HepG2 (cell line): ENCODE measurements around the gene IL17C. TPM values are rescaled to one million over a fixed set of nuclear protein-coding genes. Genes with fewer than 3 reads are reported as not detected.

Experiments used
- FOXO1 ChIP-seq: sonication (generic); formaldehyde crosslinking; IDR thresholded peaks from 2 replicates; pipeline ENCODE4 v1.4.0; 2020; ENCODE audit warnings: missing genetic modification reagents
- HOMEZ ChIP-seq: IDR thresholded peaks from 2 replicates; pipeline ENCODE4 v1.6.1; 2016; ENCODE audit warnings: low read depth
- IKZF4 ChIP-seq: sonication (generic); formaldehyde crosslinking; IDR thresholded peaks from 2 replicates; pipeline ENCODE4 v1.5.1; 2020; ENCODE audit warnings: borderline replicate concordance, mild to moderate bottlenecking, low read depth, missing genetic modification reagents; ENCODE audit errors: not compliant biosample characterization
- KDM6A ChIP-seq: IDR thresholded peaks from 2 replicates; pipeline ENCODE4 v1.6.1; 2016; ENCODE audit warnings: low read depth
- KLF11 ChIP-seq: IDR thresholded peaks from 2 replicates; pipeline ENCODE4 v1.6.1; 2016; ENCODE audit warnings: missing compliant biosample characterization
- KLF16 ChIP-seq, 2 experiments: sonication (generic) in 1 of 2; formaldehyde crosslinking in 1 of 2; IDR thresholded peaks; 2 replicates each; pipeline versions ENCODE4 v1.6.1 to v1.8.0; 2016 to 2023; ENCODE audit warnings: missing genetic modification reagents in 2 of 2, missing compliant biosample characterization in 1 of 2
- PAWR ChIP-seq: sonication (generic); formaldehyde crosslinking; IDR thresholded peaks from 2 replicates; pipeline ENCODE4 v1.4.0; 2020; ENCODE audit warnings: missing genetic modification reagents, mild to moderate bottlenecking, borderline replicate concordance
- SMC3 ChIP-seq: IDR thresholded peaks from 2 replicates; pipeline ENCODE4 v1.6.1; 2011; ENCODE audit warnings: low read length, improper control_type of control experiment
- SMYD3 ChIP-seq: sonication (generic); formaldehyde crosslinking; IDR thresholded peaks from 2 replicates; pipeline ENCODE4 v1.8.1; 2023; ENCODE audit warnings: mild to moderate bottlenecking, missing genetic modification reagents
- SP5 ChIP-seq: IDR thresholded peaks from 2 replicates; pipeline ENCODE4 v1.6.1; 2016; ENCODE audit warnings: low read depth, borderline replicate concordance
- TERF1 ChIP-seq: sonication (generic); formaldehyde crosslinking; IDR thresholded peaks from 2 replicates; pipeline ENCODE4 v1.8.0; 2022; ENCODE audit warnings: mild to moderate bottlenecking, missing genetic modification reagents, moderate library complexity
- TSC22D2 ChIP-seq: sonication (generic); formaldehyde crosslinking; IDR thresholded peaks from 2 replicates; pipeline ENCODE4 v1.5.1; 2020; ENCODE audit warnings: missing genetic modification reagents, mild to moderate bottlenecking, borderline replicate concordance
- USF2 ChIP-seq, 2 experiments: sonication (generic) in 1 of 2; formaldehyde crosslinking in 1 of 2; IDR thresholded peaks; 2 replicates each; pipeline versions ENCODE4 v1.5.1 to v1.6.1; 2011 to 2020; ENCODE audit warnings: borderline replicate concordance in 1 of 2, low read depth in 1 of 2, low read length in 1 of 2, mild to moderate bottlenecking in 1 of 2, missing genetic modification reagents in 1 of 2, moderate library complexity in 1 of 2
- ZFP36L1 ChIP-seq: sonication (generic); formaldehyde crosslinking; IDR thresholded peaks from 2 replicates; pipeline ENCODE4 v1.8.0; 2022; ENCODE audit warnings: mild to moderate bottlenecking, missing genetic modification reagents, moderate library complexity
- ZNF17 ChIP-seq: sonication (generic); formaldehyde crosslinking; IDR thresholded peaks from 2 replicates; pipeline ENCODE4 v1.5.0; 2020; ENCODE audit warnings: mild to moderate bottlenecking, missing genetic modification reagents
- ZNF3 ChIP-seq: IDR thresholded peaks from 2 replicates; pipeline ENCODE4 v1.7.0; 2017; ENCODE audit warnings: inconsistent platforms
- ZNF616 ChIP-seq: sonication (generic); formaldehyde crosslinking; IDR thresholded peaks from 2 replicates; pipeline ENCODE4 v1.5.0; 2020; ENCODE audit warnings: low read depth, mild to moderate bottlenecking, missing genetic modification reagents
- ZNF720 ChIP-seq: sonication (generic); formaldehyde crosslinking; IDR thresholded peaks from 2 replicates; pipeline ENCODE4 v1.4.0; 2020; ENCODE audit warnings: missing genetic modification reagents
- ZSCAN21 ChIP-seq: sonication (generic); formaldehyde crosslinking; IDR thresholded peaks from 2 replicates; pipeline ENCODE4 v1.8.0; 2022; ENCODE audit warnings: mild to moderate bottlenecking, missing genetic modification reagents, moderate library complexity, borderline replicate concordance
- polyA plus RNA-seq, 8 experiments: library from polyadenylated mRNA; depleted of rRNA in 3 of 8; stranded (reverse) in 7 of 8; unstranded in 1 of 8; fragments of >200 nt; fragmentation: Illumina TruSeq in 4 of 8; extraction: Trizol in 4 of 8; gene quantifications; 2 replicates each; pipeline versions ENCODE4 v1.2.1 to v1.2.3, GENCODE V29; 2011 to 2016; ENCODE audit warnings: low read depth in 4 of 8, missing spikeins in 1 of 8, mixed read lengths in 1 of 8; ENCODE audit not compliant: insufficient read depth in 1 of 8
- total RNA-seq, 5 experiments: library from RNA; depleted of rRNA; stranded (reverse); fragments of >200 nt; fragmentation: Illumina TruSeq; extraction: Trizol; gene quantifications; 2 replicates each; pipeline ENCODE4 v1.2.3, GENCODE V29; 2016; ENCODE audit warnings: low read depth in 1 of 5
- TF ChIP-seq, protein P1 (sequence below): sonication (generic); formaldehyde crosslinking; IDR thresholded peaks from 2 replicates; pipeline ENCODE4 v1.5.0; 2020; ENCODE audit warnings: mild to moderate bottlenecking, missing genetic modification reagents, borderline replicate concordance

IL17C gene
- total and polyA plus RNA-seq, 2 of the 13 experiments (the other 11 are each of a cell fraction or from before 2014, with no cell fraction given) = not detected

DNA sequence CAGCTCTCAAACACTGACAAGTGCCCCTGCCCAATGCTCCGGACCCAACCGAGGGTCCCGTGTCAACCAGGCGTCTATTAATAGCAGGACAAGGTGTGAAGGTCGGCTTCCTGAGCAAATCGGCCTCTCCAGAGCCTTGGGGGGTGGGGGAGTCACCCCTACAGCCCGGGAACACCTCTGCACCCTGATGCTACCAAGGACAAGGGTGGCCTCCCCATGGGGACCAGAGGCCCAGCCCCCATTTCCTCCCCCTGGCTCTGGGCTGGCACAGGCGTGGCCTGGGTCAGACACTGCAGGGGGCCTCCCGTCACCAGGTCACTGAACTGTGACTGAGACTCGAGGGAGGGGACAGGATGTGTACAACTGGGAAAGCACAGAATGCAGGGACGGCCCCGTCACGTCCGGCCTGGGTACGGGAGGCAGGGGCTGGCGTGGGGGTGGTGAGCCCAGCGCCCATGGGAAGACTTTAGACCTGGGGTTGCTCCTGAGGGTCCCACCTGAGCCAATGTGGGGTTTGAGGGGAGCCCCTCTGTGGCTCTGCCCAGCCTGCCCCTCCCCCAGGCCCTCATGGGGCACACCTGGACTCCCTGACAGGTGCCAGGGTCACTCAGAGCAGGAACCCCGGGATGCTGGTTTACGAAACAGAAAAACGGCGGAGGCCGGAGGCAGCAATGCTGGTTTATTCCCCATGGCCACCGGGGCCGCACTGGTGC, 13.1 kb downstream of the IL17C start (continued):
- no peak for TF ChIP-seq TERF1
- TF ChIP-seq ZNF616 (CRISPR knock-in tag) = peak; percentile 18; the same call in 1 of the 2 replicates
- TF ChIP-seq FOXO1 (CRISPR knock-in tag) = peak; percentile 91
- no peak for TF ChIP-seq SMC3
- TF ChIP-seq KLF16 (CRISPR knock-in tag; IDR thresholded peaks at IDR 0.05) = peak in 1 of 2 experiments; percentile 91; a peak in 2 of 4 replicates
- peak; percentile 51; the same call in 1 of the 2 replicates for TF ChIP-seq HOMEZ (CRISPR knock-in tag)
- peak; percentile 63; the same call in 1 of the 2 replicates for TF ChIP-seq ZNF720 (CRISPR knock-in tag)
- TF ChIP-seq ZNF3 (CRISPR knock-in tag) = no peak
- no peak for TF ChIP-seq TSC22D2 (CRISPR knock-in tag)
- TF ChIP-seq, protein P1, sequence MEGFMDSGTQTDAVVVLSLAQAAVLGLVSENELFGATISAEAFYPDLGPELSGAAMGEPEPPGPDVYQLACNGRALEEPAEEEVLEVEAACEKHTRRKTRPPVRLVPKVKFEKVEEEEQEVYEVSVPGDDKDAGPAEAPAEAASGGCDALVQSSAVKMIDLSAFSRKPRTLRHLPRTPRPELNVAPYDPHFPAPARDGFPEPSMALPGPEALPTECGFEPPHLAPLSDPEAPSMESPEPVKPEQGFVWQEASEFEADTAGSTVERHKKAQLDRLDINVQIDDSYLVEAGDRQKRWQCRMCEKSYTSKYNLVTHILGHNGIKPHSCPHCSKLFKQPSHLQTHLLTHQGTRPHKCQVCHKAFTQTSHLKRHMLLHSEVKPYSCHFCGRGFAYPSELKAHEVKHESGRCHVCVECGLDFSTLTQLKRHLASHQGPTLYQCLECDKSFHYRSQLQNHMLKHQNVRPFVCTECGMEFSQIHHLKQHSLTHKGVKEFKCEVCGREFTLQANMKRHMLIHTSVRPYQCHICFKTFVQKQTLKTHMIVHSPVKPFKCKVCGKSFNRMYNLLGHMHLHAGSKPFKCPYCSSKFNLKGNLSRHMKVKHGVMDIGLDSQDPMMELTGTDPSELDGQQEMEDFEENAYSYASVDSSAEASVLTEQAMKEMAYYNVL (CRISPR knock-in tag) = peak; percentile 73; the same call in 1 of the 2 replicates
- TF ChIP-seq ZFP36L1 (CRISPR knock-in tag) = peak; percentile 90
- no peak for TF ChIP-seq IKZF4 (CRISPR knock-in tag)
- TF ChIP-seq PAWR (CRISPR knock-in tag) = no peak
- TF ChIP-seq SMYD3 = peak; percentile 88
- TF ChIP-seq KLF11 (CRISPR knock-in tag) = no peak
- TF ChIP-seq ZSCAN21 (CRISPR knock-in tag) = peak; percentile 44; the same call in 1 of the 2 replicates
- TF ChIP-seq KDM6A (CRISPR knock-in tag) = peak; percentile 85
- TF ChIP-seq ZNF17 (CRISPR knock-in tag) = peak; percentile 92; the same call in 1 of the 2 replicates
- no peak for TF ChIP-seq USF2 (IDR thresholded peaks at IDR 0.05; ENCODE audit: low read depth, low read length)
- TF ChIP-seq USF2 (CRISPR knock-in tag; IDR thresholded peaks at IDR 0.05; ENCODE audit: borderline replicate concordance) = 0 out of 2 replicates have a peak, but pooled peaks have one; percentile 4
- TF ChIP-seq SP5 (CRISPR knock-in tag) = peak; percentile 92
